GM23338 (cell line): ENCODE results near the gene MCM9. TPM values are rescaled to one million over a fixed set of nuclear protein-coding genes. Genes with fewer than 3 reads are reported as not detected.

Source experiments
- ATAC-seq: fragments of 200-7000 bp; cut with Tn5 transposase; 3 replicates; pipeline ENCODE4 v1.9.1; 2020
- DNase-seq: peaks from one replicate; pipeline ENCODE4 v3.0.0-alpha.2; 2015; ENCODE audit warnings: low spot score
- H2AFZ ChIP-seq: fragments of 200-600 bp; sonication (generic); 2 replicates; pipeline ENCODE4 v1.8.0; 2016; ENCODE audit warnings: antibody characterized with exemption, mild to moderate bottlenecking, moderate library complexity
- H3F3A ChIP-seq: fragments of 200-600 bp; sonication (generic); replicated peaks from 2 replicates; pipeline ENCODE4 v1.8.0; 2017; ENCODE audit warnings: antibody characterized with exemption, mixed run types, low read depth
- H3K27ac ChIP-seq: fragments of 200-600 bp; sonication (generic); 2 replicates; pipeline ENCODE4 v1.6.1; 2016; ENCODE audit warnings: low read depth
- H3K27me3 ChIP-seq: fragments of 200-600 bp; sonication (generic); 2 replicates; pipeline ENCODE4 v1.8.0; 2016; ENCODE audit warnings: mild to moderate bottlenecking, mixed run types, moderate library complexity; ENCODE audit not compliant: insufficient read depth
- H3K36me3 ChIP-seq: fragments of 200-600 bp; sonication (generic); 2 replicates; pipeline ENCODE4 v1.8.0; 2016; ENCODE audit warnings: mild to moderate bottlenecking; ENCODE audit not compliant: insufficient read depth
- H3K4me1 ChIP-seq: fragments of 200-600 bp; sonication (generic); 2 replicates; pipeline ENCODE4 v1.8.0; 2016; ENCODE audit warnings: mild to moderate bottlenecking, moderate library complexity; ENCODE audit not compliant: insufficient read depth
- H3K4me2 ChIP-seq: fragments of 200-600 bp; sonication (generic); 2 replicates; pipeline ENCODE4 v1.7.1; 2017; ENCODE audit warnings: mixed run types
- H3K4me3 ChIP-seq: fragments of 200-600 bp; sonication (generic); 2 replicates; pipeline ENCODE4 v1.6.1; 2016; ENCODE audit warnings: mixed run types
- H3K79me2 ChIP-seq: fragments of 200-600 bp; sonication (generic); replicated peaks from 2 replicates; pipeline ENCODE4 v1.8.0; 2017; ENCODE audit warnings: mild to moderate bottlenecking; ENCODE audit not compliant: insufficient read depth
- H3K9me2 ChIP-seq: fragments of 200-600 bp; sonication (generic); 2 replicates; pipeline ENCODE4 v1.8.0; 2017; ENCODE audit not compliant: insufficient read depth
- H4K20me1 ChIP-seq: fragments of 200-600 bp; sonication (generic); replicated peaks from 2 replicates; pipeline ENCODE4 v1.8.0; 2017; ENCODE audit warnings: mild to moderate bottlenecking; ENCODE audit not compliant: insufficient read depth
- H3K27ac Mint-ChIP-seq: 2 replicates; pipeline ENCODE4 v1.8.0; 2020; ENCODE audit warnings: inconsistent platforms, mild to moderate bottlenecking, moderate library complexity, mixed read lengths
- H3K27me3 Mint-ChIP-seq: 3 replicates; pipeline ENCODE4 v1.8.0; 2022; ENCODE audit warnings: low read depth, mild to moderate bottlenecking, moderate library complexity, mixed read lengths, inconsistent platforms; ENCODE audit not compliant: insufficient read depth, poor library complexity
- H3K36me3 Mint-ChIP-seq: 3 replicates; pipeline ENCODE4 v1.8.0; 2021; ENCODE audit warnings: low read depth, mild to moderate bottlenecking, inconsistent platforms, moderate library complexity, mixed read lengths
- H3K4me1 Mint-ChIP-seq: 3 replicates; pipeline ENCODE4 v1.8.0; 2020; ENCODE audit warnings: mild to moderate bottlenecking, inconsistent platforms, mixed read lengths
- H3K4me3 Mint-ChIP-seq: 3 replicates; pipeline ENCODE4 v1.8.0; 2021; ENCODE audit warnings: moderate library complexity, mild to moderate bottlenecking, inconsistent platforms, mixed read lengths
- H3K9me3 Mint-ChIP-seq: 3 replicates; pipeline ENCODE4 v1.8.0; 2020; ENCODE audit warnings: moderate library complexity, mild to moderate bottlenecking, inconsistent platforms, mixed read lengths
- CREB1 ChIP-seq: fragments of 250-450 bp; sonication (Bioruptor Pico); IDR thresholded peaks from 2 replicates; pipeline ENCODE4 v1.5.0; 2020; ENCODE audit warnings: low read depth, mild to moderate bottlenecking, moderate library complexity
- ETS1 ChIP-seq: IDR thresholded peaks from 2 replicates; pipeline ENCODE4 v1.6.1; 2016; ENCODE audit warnings: antibody characterized with exemption
- EZH2phosphoT487 ChIP-seq: fragments of 200-600 bp; sonication (generic); IDR thresholded peaks from one replicate; pipeline ENCODE4 v1.8.1; 2018; ENCODE audit warnings: antibody characterized with exemption; ENCODE audit not compliant: unreplicated experiment
- JUNB ChIP-seq: IDR thresholded peaks from one replicate; pipeline ENCODE4 v1.6.1; 2016; ENCODE audit warnings: antibody characterized with exemption; ENCODE audit not compliant: unreplicated experiment
- NANOG ChIP-seq: IDR thresholded peaks from 2 replicates; pipeline ENCODE4 v1.6.1; 2016; ENCODE audit warnings: antibody characterized with exemption, borderline replicate concordance
- POLR2AphosphoS5 ChIP-seq: IDR thresholded peaks from 2 replicates; pipeline ENCODE4 v1.6.1; 2016; ENCODE audit warnings: antibody characterized with exemption, low read depth
- STAT1 ChIP-seq: IDR thresholded peaks from one replicate; pipeline ENCODE4 v1.6.1; 2016; ENCODE audit warnings: antibody characterized with exemption; ENCODE audit not compliant: unreplicated experiment
- ZNF114 ChIP-seq: fragments of 250-450 bp; sonication (Bioruptor Pico); IDR thresholded peaks from 2 replicates; pipeline ENCODE4 v1.5.0; 2020; ENCODE audit warnings: mild to moderate bottlenecking, moderate library complexity
- ZNF331 ChIP-seq: fragments of 250-450 bp; sonication (Bioruptor Pico); IDR thresholded peaks from 2 replicates; pipeline ENCODE4 v1.5.0; 2020; ENCODE audit warnings: low read depth, mild to moderate bottlenecking, moderate library complexity
- polyA plus RNA-seq: library from polyadenylated mRNA; unstranded; fragments of >200 nt; fragmentation: Nextera tagmentation; extraction: Ambion mirVana; gene quantifications from 2 replicates; pipeline ENCODE4 v1.2.1, GENCODE V29; 2016
- total RNA-seq: library from RNA; depleted of rRNA; stranded (reverse); fragments of >200 nt; shearing (Covaris generic); gene quantifications from 2 replicates; pipeline ENCODE4 v1.2.3, GENCODE V29; 2014
- TF ChIP-seq, protein P1 (sequence below), 2 experiments: fragments of 200-600 bp in 1 of 2; sonication (generic) in 1 of 2; conservative IDR thresholded peaks; 2 replicates each; pipeline versions ENCODE4 v1.5.1 to v1.6.1; 2016 to 2017; ENCODE audit warnings: antibody characterized with exemption in 2 of 2, low read depth in 2 of 2, mild to moderate bottlenecking in 2 of 2, moderate library complexity in 1 of 2
- TF ChIP-seq, protein P2 (sequence below): IDR thresholded peaks from one replicate; pipeline ENCODE4 v1.6.1; 2018; ENCODE audit warnings: antibody characterized with exemption; ENCODE audit not compliant: unreplicated experiment

The MCM9 gene
- total and polyA plus RNA-seq, 2 experiments from 2014 or later: 14.9 to 16.6 TPM

- H3K36me3 ChIP-seq: no peaks in the 10 kb centered on the region; the same call in 1 of the 2 replicates
- no peak overlapping the region for H2AFZ ChIP-seq
- H3F3A ChIP-seq: no peaks in the 10 kb centered on the region
- no peak overlapping the region for H3K4me3 ChIP-seq
- ATAC-seq: no peak
- no peak overlapping the region for H3K27ac Mint-ChIP-seq
- no peaks in the 10 kb centered on the region for H3K79me2 ChIP-seq
- no peaks in the 10 kb centered on the region; the same call in 1 of the 2 replicates for H4K20me1 ChIP-seq
- TF ChIP-seq EZH2phosphoT487 (no peak), ZNF331 (CRISPR knock-in tag) (no peak), NANOG (no peak), CREB1 (no peak)
- TF ChIP-seq, protein P1, sequence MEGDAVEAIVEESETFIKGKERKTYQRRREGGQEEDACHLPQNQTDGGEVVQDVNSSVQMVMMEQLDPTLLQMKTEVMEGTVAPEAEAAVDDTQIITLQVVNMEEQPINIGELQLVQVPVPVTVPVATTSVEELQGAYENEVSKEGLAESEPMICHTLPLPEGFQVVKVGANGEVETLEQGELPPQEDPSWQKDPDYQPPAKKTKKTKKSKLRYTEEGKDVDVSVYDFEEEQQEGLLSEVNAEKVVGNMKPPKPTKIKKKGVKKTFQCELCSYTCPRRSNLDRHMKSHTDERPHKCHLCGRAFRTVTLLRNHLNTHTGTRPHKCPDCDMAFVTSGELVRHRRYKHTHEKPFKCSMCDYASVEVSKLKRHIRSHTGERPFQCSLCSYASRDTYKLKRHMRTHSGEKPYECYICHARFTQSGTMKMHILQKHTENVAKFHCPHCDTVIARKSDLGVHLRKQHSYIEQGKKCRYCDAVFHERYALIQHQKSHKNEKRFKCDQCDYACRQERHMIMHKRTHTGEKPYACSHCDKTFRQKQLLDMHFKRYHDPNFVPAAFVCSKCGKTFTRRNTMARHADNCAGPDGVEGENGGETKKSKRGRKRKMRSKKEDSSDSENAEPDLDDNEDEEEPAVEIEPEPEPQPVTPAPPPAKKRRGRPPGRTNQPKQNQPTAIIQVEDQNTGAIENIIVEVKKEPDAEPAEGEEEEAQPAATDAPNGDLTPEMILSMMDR (conservative IDR thresholded peaks at IDR 0.05; ENCODE audit: low read depth in 2 of 2): no peak
- DNase-seq: no peak
- no peak overlapping the region for H3K4me2 ChIP-seq
- no peaks in the 10 kb centered on the region for H3K4me1 ChIP-seq
- H3K27me3 Mint-ChIP-seq: no peaks in the 10 kb centered on the region
- H3K9me2 ChIP-seq: no peaks in the 10 kb centered on the region
- H3K27me3 ChIP-seq: no peaks in the 10 kb centered on the region
- no peak overlapping the region for H3K4me3 Mint-ChIP-seq
- peaks cover 23% of the 10 kb centered on the region for H3K36me3 Mint-ChIP-seq
- no peak overlapping the region for H3K27ac ChIP-seq
- H3K4me1 Mint-ChIP-seq: no peaks in the 10 kb centered on the region
- H3K9me3 Mint-ChIP-seq: no peaks in the 10 kb centered on the region
These were observed 108.9 kb downstream of the MCM9 start for GRCh38 chr6:118826096-118826495.

GRCh38 chr6:118825661-118826060 is 109.3 kb downstream of the MCM9 start:
- H3K4me3 ChIP-seq: no peak overlapping the region
- H3K36me3 ChIP-seq: no peaks in the 10 kb centered on the region; the same call in 1 of the 2 replicates
- ATAC-seq (no peak), DNase-seq (no peak)
- H3K4me1 ChIP-seq: no peaks in the 10 kb centered on the region
- Mint-ChIP-seq H3K9me3 (peaks cover 3% of the 10 kb centered on the region; the same call in 2 of the 3 replicates), H3K27ac (no peak overlapping the region), H3K4me3 (no peak overlapping the region), H3K4me1 (no peaks in the 10 kb centered on the region), H3K27me3 (no peaks in the 10 kb centered on the region), H3K36me3 (peaks cover 26% of the 10 kb centered on the region)
- H3F3A ChIP-seq: no peaks in the 10 kb centered on the region
- no peak overlapping the region for H3K4me2 ChIP-seq
- no peaks in the 10 kb centered on the region for H3K79me2 ChIP-seq
- H2AFZ ChIP-seq: no peak overlapping the region
- no peaks in the 10 kb centered on the region; the same call in 1 of the 2 replicates for H4K20me1 ChIP-seq
- no peak overlapping the region for H3K27ac ChIP-seq
- H3K9me2 ChIP-seq: no peaks in the 10 kb centered on the region
- H3K27me3 ChIP-seq: no peaks in the 10 kb centered on the region
- TF ChIP-seq, protein P1 (conservative IDR thresholded peaks at IDR 0.05; ENCODE audit: low read depth in 2 of 2): no peak
- TF ChIP-seq JUNB (no peak), STAT1 (no peak), POLR2AphosphoS5 (no peak), ETS1 (no peak), NANOG (no peak), CREB1 (no peak), EZH2phosphoT487 (no peak), ZNF114 (CRISPR knock-in tag) (no peak)
- TF ChIP-seq, protein P2, sequence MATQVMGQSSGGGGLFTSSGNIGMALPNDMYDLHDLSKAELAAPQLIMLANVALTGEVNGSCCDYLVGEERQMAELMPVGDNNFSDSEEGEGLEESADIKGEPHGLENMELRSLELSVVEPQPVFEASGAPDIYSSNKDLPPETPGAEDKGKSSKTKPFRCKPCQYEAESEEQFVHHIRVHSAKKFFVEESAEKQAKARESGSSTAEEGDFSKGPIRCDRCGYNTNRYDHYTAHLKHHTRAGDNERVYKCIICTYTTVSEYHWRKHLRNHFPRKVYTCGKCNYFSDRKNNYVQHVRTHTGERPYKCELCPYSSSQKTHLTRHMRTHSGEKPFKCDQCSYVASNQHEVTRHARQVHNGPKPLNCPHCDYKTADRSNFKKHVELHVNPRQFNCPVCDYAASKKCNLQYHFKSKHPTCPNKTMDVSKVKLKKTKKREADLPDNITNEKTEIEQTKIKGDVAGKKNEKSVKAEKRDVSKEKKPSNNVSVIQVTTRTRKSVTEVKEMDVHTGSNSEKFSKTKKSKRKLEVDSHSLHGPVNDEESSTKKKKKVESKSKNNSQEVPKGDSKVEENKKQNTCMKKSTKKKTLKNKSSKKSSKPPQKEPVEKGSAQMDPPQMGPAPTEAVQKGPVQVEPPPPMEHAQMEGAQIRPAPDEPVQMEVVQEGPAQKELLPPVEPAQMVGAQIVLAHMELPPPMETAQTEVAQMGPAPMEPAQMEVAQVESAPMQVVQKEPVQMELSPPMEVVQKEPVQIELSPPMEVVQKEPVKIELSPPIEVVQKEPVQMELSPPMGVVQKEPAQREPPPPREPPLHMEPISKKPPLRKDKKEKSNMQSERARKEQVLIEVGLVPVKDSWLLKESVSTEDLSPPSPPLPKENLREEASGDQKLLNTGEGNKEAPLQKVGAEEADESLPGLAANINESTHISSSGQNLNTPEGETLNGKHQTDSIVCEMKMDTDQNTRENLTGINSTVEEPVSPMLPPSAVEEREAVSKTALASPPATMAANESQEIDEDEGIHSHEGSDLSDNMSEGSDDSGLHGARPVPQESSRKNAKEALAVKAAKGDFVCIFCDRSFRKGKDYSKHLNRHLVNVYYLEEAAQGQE: no peak
